ENCODE data around the gene DUSP11. TPM values are rescaled to one million over a fixed set of nuclear protein-coding genes. Genes with fewer than 3 reads are reported as not detected.

The DUSP11 gene
- total and polyA plus RNA-seq, 2 of the 13 experiments (the other 11 are each of a cell fraction or from before 2014, with no cell fraction given), result 30.5 to 36.2 TPM

DNA sequence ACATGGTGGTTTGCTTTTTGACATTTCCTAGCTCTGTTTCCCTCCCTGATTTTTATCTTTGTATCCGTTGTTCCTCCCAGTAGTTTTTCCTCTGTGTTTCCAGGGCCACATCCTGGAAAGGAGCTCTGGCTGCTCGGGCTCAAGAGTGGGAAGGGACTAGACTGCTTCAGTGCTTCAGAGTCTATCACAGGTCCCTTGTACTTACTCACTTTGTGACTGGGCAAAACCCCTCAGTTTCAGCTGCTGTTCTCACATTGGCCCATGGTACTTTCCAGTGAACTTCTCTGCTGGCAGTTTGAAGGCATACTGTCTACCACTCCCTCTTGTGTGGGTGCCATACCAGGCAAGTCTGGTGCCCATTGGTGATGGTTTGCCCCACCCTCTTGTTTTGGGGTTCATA, 41.3 kb upstream of the DUSP11 start (continued):
- TF ChIP-seq ZNF275 (CRISPR knock-in tag; IDR thresholded peaks at IDR 0.05; ENCODE audit: borderline replicate concordance) (no peak), GTF3A (CRISPR knock-in tag; conservative IDR thresholded peaks at IDR 0.05) (no peak), ZNF639 (CRISPR knock-in tag; conservative IDR thresholded peaks at IDR 0.05) (no peak)
- TF ChIP-seq, protein P1, sequence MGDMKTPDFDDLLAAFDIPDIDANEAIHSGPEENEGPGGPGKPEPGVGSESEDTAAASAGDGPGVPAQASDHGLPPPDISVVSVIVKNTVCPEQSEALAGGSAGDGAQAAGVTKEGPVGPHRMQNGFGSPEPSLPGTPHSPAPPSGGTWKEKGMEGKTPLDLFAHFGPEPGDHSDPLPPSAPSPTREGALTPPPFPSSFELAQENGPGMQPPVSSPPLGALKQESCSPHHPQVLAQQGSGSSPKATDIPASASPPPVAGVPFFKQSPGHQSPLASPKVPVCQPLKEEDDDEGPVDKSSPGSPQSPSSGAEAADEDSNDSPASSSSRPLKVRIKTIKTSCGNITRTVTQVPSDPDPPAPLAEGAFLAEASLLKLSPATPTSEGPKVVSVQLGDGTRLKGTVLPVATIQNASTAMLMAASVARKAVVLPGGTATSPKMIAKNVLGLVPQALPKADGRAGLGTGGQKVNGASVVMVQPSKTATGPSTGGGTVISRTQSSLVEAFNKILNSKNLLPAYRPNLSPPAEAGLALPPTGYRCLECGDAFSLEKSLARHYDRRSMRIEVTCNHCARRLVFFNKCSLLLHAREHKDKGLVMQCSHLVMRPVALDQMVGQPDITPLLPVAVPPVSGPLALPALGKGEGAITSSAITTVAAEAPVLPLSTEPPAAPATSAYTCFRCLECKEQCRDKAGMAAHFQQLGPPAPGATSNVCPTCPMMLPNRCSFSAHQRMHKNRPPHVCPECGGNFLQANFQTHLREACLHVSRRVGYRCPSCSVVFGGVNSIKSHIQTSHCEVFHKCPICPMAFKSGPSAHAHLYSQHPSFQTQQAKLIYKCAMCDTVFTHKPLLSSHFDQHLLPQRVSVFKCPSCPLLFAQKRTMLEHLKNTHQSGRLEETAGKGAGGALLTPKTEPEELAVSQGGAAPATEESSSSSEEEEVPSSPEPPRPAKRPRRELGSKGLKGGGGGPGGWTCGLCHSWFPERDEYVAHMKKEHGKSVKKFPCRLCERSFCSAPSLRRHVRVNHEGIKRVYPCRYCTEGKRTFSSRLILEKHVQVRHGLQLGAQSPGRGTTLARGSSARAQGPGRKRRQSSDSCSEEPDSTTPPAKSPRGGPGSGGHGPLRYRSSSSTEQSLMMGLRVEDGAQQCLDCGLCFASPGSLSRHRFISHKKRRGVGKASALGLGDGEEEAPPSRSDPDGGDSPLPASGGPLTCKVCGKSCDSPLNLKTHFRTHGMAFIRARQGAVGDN (CRISPR knock-in tag; IDR thresholded peaks at IDR 0.05), result no peak

DNA sequence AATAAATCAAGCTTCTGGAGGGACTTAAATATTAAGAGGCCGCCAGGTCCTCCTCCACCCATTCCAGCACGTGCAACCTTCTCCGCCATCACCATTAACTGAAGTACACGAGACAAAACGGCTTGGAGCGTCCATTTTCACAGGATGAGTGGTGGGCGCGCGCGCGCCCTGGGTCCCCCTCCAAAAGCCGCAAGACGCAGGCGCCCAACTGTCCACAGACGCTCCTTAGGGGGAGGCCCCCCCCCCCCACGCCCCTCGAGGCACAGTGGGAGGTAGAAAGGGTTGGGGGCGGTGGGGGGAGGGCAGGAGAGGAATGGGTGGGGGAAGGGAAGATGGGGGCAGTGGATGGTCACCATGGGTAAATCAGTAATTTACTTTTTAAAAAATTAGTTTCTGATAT, 38.4 kb upstream of the DUSP11 start:
- Histone ChIP-seq H3K9me3 (ENCODE audit: low read length) (no peaks in the 10 kb centered on the region), H3K27me3 (ENCODE audit: control insufficient read depth in 1 of 2, insufficient read depth in 2 of 2, low read length in 2 of 2) (peaks cover 3 to 19% of the 10 kb centered on the region in 2 experiments; a peak in 3 of 5 replicates), H3K4me1 (ENCODE audit: insufficient read depth, low read length) (no peaks in the 10 kb centered on the region), H3K4me3 (replicated peaks in 1 of 3; ENCODE audit: insufficient read depth in 1 of 3, low read depth in 2 of 3, low read length in 3 of 3) (no peak overlapping the region), H3K27ac (ENCODE audit: extremely low read length, insufficient read depth, low read length) (no peak overlapping the region), H2AFZ (ENCODE audit: low read length) (no peak overlapping the region), H4K20me1 (ENCODE audit: insufficient read depth, low read length) (no peaks in the 10 kb centered on the region), H3K9ac (ENCODE audit: insufficient read depth, low read depth, low read length) (no peak overlapping the region), H3K4me2 (ENCODE audit: low read depth, low read length) (no peak overlapping the region), H3K36me3 (replicated peaks in 1 of 2; ENCODE audit: control insufficient read depth in 1 of 2, insufficient read depth in 2 of 2, low read length in 2 of 2) (no peaks in the 10 kb centered on the region), H3K79me2 (ENCODE audit: insufficient read depth, low read length) (no peaks in the 10 kb centered on the region)
- no peak for DNase-seq (ENCODE audit: low spot score)
- CTCF ChIA-PET (ENCODE audit: low intra/inter-chr PET ratio, low total read pairs), result no interaction called here
- BruUV-seq (replicated peaks), result no TSS peak
- in situ Hi-C loops (cut with HindIII; ENCODE audit: extremely low pct_ligation_motif_present, low pct_unique_long_range_greater_than_20kb) (no loop called here), intact Hi-C loops (cut with micrococcal nuclease; ENCODE audit: unreplicated experiment) (no loop called here)
- POLR2A ChIA-PET, result no interaction called here
- 65% methylated on average over 18 of the region's 18 CpGs for WGBS (ENCODE audit: low lambda C conversion rate)
- no peak for ATAC-seq
- no peak for FAIRE-seq
- TF ChIP-seq ZNF44 (CRISPR knock-in tag; IDR thresholded peaks at IDR 0.05) (no peak), BCLAF1 (IDR thresholded peaks at IDR 0.05) (no peak), MBNL3 (CRISPR knock-in tag; conservative IDR thresholded peaks at IDR 0.05) (no peak), PHF21A (CRISPR knock-in tag; IDR thresholded peaks at IDR 0.05) (no peak), KLF6 (CRISPR knock-in tag; IDR thresholded peaks at IDR 0.05) (no peak), YEATS2 (CRISPR knock-in tag; IDR thresholded peaks at IDR 0.05; ENCODE audit: borderline replicate concordance) (no peak), ZFP41 (CRISPR knock-in tag; IDR thresholded peaks at IDR 0.05; ENCODE audit: borderline replicate concordance) (no peak), ZNF670 (CRISPR knock-in tag; IDR thresholded peaks at IDR 0.05; ENCODE audit: borderline replicate concordance) (no peak)
- TF ChIP-seq, protein P2, sequence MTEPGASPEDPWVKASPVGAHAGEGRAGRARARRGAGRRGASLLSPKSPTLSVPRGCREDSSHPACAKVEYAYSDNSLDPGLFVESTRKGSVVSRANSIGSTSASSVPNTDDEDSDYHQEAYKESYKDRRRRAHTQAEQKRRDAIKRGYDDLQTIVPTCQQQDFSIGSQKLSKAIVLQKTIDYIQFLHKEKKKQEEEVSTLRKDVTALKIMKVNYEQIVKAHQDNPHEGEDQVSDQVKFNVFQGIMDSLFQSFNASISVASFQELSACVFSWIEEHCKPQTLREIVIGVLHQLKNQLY (CRISPR knock-in tag; IDR thresholded peaks at IDR 0.05), result no peak
